G401.6 (cell line): ENCODE results near the gene HTRA3.

Source experiments
- FAIRE-seq: peaks from 2 replicates; lab custom pipeline; 2012; peaks lifted over from hg19 to GRCh38; lab: Jason Lieb, UNC

The HTRA3 gene

GRCh38 chr4:8295471-8295870 lies 25.9 kb downstream of the HTRA3 start:
- no peak for FAIRE-seq

- no peak for FAIRE-seq
Observed at GRCh38 chr4:8296491-8296890, 26.9 kb downstream of the HTRA3 start.

- FAIRE-seq = no peak
Observed at GRCh38 chr4:8297141-8297601, 27.6 kb downstream of the HTRA3 start.

- FAIRE-seq = no peak
Observed at GRCh38 chr4:8297691-8298485, 28.3 kb downstream of the HTRA3 start.

DNA sequence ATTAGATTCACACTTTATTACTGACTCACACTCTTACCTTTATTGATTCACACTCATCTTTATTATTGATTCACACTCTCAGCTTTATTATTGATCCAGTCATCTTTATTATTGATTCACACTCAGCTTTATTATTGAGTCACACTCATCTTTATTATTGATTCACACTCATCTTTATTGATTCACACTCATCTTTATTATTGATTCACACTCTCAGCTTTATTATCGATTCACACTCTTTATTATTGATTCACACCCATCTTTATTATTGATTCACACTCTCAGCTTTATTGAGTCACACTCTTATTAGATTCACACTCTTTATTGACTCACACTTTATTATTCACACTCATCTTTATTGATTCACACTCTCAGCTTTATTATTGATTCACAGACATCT lies 31.3 kb downstream of the HTRA3 start:
- FAIRE-seq = no peak

- FAIRE-seq = no peak
Observed at GRCh38 chr4:8301851-8302730, 32.5 kb downstream of the HTRA3 start.

DNA sequence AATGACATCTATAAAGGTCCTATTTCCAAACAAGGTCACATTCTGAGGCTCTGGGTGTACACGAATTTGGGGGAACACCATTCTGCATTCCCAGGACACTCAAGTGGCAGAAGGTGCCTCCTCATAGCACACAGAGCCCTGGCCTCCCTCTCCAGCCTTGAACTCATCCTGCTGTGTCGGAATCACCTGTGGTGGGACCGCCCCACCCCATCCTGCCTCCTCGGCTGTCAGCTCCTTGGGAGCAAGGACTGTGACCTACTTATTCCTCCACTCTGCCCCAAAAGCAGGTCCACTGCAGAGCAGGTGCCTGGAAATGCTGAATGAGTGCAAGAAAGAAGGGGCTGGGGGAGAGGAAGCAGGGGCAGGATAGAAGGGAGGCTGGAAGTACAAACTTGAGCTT lies 33.5 kb downstream of the HTRA3 start:
- no peak for FAIRE-seq

DNA sequence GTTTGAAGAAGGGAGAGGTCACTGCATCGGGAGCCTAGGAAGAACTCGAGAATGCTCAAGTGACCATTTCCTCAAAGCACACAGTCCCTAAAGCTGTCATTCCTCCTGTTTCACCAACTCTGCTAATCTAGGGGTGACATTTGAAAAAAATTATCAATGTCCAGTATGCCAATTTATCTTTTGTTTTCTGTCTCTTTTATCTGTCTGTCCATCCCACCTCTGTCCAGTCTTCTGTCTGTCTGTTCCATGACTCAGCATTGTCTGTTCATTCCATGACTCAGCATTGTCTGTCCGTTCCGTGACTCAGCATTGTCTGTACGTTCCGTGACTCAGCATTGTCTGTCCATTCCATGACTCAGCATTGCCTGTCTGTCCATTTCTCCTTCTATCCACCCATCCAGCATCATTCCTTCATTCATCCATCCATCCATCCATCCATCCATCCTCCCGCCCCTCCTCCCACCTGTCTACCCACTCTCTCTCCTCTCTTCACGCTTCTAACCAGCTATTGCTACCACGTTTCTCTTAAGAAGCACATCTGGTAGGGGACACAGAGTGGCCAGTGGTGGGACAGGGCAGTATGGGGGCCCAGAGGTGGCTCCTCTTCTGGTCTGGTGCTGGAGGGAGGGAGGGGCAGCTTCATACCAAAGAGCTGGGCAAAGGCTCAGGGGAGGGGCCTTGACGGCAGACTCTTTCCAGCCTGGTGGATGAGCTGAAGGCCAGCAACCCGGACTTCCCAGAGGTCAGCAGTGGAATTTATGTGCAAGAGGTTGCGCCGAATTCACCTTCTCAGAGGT lies 34.1 kb downstream of the HTRA3 start:
- no peak for FAIRE-seq

- no peak for FAIRE-seq
Observed at GRCh38 chr4:8304827-8305695, 35.5 kb downstream of the HTRA3 start.

- no peak for FAIRE-seq
Observed at GRCh38 chr4:8305851-8306471, 36.4 kb downstream of the HTRA3 start.

- FAIRE-seq = no peak
Observed at GRCh38 chr4:8306511-8307021, 37.0 kb downstream of the HTRA3 start.

DNA sequence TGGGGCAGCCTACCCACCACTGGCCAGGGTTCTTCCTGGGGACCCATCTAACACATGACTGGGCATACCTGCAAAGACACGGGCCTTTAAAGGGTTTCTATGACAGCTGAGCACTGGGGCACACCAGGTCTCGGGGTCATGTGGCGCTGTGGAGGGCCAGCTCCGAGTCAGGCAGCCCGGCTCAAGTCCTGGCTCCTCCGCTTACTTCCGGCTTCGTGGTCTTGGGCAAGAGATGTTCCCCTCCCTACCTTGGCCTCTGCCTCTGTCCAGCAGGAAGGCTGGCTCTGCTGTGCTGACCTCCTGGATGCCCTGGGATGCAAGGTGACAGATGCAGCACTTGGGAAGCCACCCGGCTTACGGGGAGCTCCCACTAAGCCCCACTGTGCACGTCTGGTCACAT lies 37.6 kb downstream of the HTRA3 start:
- FAIRE-seq = no peak

GRCh38 chr4:8307714-8308113 lies 38.2 kb downstream of the HTRA3 start:
- FAIRE-seq = no peak

DNA sequence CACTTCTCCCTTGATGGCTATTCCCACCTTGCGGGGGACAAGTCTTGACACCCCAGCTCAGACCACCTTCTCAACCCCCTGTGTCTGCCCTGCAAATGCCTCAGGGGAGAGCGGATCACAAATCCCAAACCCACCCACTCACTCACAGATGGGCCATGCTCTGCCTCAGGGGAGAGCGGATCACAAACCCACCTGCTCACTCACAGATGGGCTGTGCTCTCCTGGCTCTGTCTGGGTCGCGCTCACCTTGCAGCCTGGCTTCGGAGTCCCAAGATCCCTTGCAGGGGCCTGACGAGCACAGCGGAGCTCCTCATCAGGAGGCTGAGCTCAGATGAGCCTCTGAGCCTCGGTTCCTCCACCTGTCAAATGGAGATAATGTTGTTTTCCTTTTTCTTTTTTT lies 38.6 kb downstream of the HTRA3 start:
- FAIRE-seq = no peak

DNA sequence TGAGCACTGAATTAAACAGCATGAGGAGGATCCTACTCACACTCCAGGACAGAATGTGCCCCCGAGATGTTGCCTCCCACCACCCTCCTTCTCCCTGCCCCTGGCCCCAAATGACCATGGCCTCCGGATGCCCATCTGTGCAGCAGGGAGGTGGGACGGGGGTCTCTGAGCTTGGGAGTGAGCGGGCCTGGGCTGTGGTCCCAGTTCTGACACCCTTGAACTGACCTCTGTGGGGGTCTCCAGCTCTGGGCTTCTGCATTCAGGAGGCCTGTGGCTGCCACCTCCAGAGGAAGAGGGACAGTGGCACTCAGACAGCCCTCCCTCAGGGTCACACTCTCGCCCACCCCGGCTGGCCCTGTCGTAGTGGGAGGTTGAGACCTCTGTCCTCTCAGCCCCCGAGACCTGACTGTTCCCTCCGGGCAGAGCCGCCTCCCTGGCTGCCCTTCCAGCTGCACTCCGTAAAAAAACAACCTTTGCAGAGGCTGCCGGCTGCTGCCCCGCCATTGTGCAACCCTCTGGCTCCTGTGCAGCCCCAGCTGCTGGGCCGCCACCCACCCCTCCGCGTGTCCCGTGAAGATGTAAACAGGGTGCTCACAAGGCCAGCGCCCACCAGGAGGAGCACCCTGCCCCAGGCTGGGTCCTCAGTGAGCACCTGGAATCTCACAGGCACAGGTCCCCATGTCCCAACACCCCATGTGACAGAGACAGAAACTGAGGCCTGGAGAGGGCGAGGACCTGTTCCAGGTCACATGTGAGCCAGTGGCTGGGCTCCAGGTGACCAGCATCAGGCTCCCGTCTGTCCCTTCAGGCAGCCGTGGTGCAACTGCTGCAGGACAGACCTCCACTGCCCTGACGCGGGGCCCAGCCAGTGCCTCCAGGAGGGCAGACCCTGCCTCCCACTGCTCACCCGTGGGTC lies 39.6 kb downstream of the HTRA3 start:
- FAIRE-seq = no peak

DNA sequence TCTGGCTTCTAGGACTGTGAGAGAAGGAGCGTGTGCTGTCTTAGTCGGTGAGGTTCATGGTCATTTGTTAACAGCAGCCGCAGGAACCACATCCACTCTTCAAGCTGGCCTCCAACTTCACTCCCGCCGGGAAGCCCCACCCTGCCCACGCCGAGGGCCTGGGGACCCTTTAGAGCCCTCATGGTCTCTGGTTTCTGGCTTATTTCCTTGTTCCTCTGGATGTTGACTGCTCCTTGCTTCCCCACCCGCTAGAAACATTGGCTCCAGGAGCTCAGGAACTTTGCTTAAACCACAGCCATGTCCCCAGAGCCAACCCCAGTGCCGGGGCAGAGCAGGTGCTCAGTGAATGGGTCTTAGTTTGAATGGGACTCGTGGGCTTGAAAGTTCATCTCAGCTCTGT lies 40.8 kb downstream of the HTRA3 start:
- FAIRE-seq = no peak

DNA sequence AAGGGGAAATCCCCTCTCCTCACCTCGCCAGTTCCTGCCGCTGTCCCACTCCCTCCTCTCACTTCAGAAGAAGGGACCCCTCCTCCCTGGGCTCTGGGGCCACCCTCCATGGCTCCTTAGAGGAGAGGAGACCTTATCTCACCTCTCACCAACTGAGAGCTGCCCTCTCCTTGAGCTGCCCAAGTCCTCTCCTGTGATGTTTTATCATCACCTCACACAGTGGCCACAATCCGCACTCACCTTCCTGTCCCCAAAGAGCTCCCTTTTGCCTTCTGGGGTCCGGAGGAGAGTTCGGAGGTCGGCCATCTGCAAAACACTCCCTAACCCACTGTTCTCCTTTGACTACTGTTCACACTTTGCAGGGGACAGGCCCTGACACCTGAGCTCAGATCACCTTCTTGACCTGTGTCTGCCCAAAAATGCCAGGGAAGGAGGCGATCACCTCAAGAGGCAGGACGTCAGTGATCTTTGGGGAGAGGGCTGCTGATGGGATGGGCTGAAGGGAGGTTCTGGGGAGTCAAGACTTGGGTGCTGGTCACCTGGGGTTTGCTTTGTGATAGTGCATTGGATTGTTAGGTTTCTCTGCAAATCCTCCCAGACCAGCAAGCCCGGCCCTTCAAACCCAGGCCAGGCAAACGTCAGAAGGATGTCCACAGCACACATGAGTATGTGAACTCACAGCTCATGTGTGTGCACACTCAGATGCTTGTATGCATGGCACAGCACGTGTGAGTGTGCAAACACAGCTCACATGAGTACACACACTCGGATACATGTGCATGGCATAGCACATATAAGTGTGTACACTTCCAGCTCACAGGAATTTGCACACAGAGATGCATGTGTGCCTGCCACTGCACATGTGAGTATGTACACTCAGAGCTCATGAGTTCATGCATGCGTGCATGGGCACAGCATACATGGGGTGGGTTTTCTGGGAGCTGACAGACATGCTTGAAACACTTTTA lies 41.8 kb downstream of the HTRA3 start:
- no peak for FAIRE-seq

DNA sequence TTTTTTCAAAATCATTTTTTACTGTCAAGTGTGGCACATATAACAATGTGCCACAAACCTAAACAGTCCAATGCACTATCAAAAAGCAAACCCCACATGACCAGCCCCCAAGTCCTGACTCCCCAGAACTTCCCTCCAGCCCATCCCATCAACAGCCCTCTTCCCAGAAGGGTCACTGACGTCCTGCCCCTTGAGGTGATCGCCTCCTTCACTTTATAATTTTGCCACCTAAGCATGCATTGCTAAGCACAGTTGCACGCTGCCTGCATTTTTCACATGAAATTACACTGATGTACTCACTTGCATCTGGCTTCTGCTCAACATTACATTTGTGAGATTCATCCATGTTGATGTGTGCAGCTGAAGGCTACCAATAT lies 42.5 kb downstream of the HTRA3 start:
- FAIRE-seq = no peak

- no peak for FAIRE-seq
Observed at GRCh38 chr4:8312976-8313375, 43.4 kb downstream of the HTRA3 start.
